Esophagus muscularis mucosa (tissue), 4 donors: Measurements from ENCODE around the gene C9orf43. TPM values are rescaled to one million over a fixed set of nuclear protein-coding genes. Genes with fewer than 3 reads are reported as not detected.

Experiments used
- DNase-seq: peaks from one replicate; pipeline ENCODE4 v3.0.0-alpha.2; 2017; ENCODE audit errors: extremely low spot score
- H3K27ac ChIP-seq, 4 donors: fragments of 200-600 bp; sonication (generic); replicated peaks in 1 of 4; 1 replicate in 3 of 4; 2 replicates in 1 of 4; pipeline ENCODE4 v1.5.1; 2016 to 2019; ENCODE audit warnings: mild to moderate bottlenecking in 1 of 4
- H3K27me3 ChIP-seq, 4 donors: fragments of 200-600 bp; sonication (generic); one replicate each; pipeline versions ENCODE4 v1.5.1 to v1.6.0; 2016 to 2019
- H3K36me3 ChIP-seq, 4 donors: fragments of 200-600 bp; sonication (generic); one replicate each; pipeline ENCODE4 v1.5.1; 2016 to 2019
- H3K4me1 ChIP-seq, 4 donors: fragments of 200-600 bp; sonication (generic); one replicate each; pipeline ENCODE4 v1.5.1; 2016 to 2019
- H3K4me3 ChIP-seq, 4 donors: fragments of 200-600 bp; sonication (generic); 1 replicate in 2 of 4; 2 replicates in 2 of 4; pipeline ENCODE4 v1.5.1; 2016 to 2019; ENCODE audit warnings: mild to moderate bottlenecking in 4 of 4, moderate library complexity in 1 of 4
- H3K9me3 ChIP-seq, 4 donors: fragments of 200-600 bp; sonication (generic); 1 replicate in 3 of 4; 2 replicates in 1 of 4; pipeline ENCODE4 v1.5.1; 2016 to 2019
- EP300 ChIP-seq: sonication (generic); formaldehyde crosslinking; IDR thresholded peaks from one replicate; pipeline ENCODE4 v1.6.1; 2017; ENCODE audit warnings: antibody characterized with exemption
- POLR2A ChIP-seq: fragments of 450-650 bp; IDR thresholded peaks from one replicate; pipeline ENCODE4 v1.6.1; 2017; ENCODE audit warnings: antibody characterized with exemption, moderate library complexity, mild to moderate bottlenecking, low read depth
- POLR2AphosphoS5 ChIP-seq, 2 donors: sonication (generic); formaldehyde crosslinking; IDR thresholded peaks; one replicate each; pipeline ENCODE4 v1.6.1; 2017; ENCODE audit warnings: antibody characterized with exemption in 2 of 2
- WGBS: methylation state at CpG from one replicate; pipeline ENCODE4 v1.1.5; 2018; 5-methylcytosine and 5-hydroxymethylcytosine counted together
- intact Hi-C: fragments of 100-400 bp; cut with DNase I; formaldehyde crosslinking; loops from one replicate; pipeline ENCODE4 v1.15.1; 2023
- total RNA-seq, 4 donors: library from RNA; depleted of rRNA; stranded (reverse); fragments of >200 nt; gene quantifications; one replicate each; pipeline versions ENCODE4 v1.1.0 to v1.2.1, GENCODE V29; 2016
- TF ChIP-seq, protein P1 (sequence below), 3 experiments: fragments of 200-600 bp in 2 of 3; fragments of 450-650 bp in 1 of 3; sonication (generic) in 2 of 3; IDR thresholded peaks; one replicate each; pipeline ENCODE4 v1.5.1; 2017 to 2019; ENCODE audit warnings: antibody characterized with exemption in 3 of 3, mild to moderate bottlenecking in 2 of 3, moderate library complexity in 1 of 3

Gene C9orf43
- total RNA-seq, 4 donors from 2014 or later: 0.17 to 1.8 TPM; not detected in 2

DNA sequence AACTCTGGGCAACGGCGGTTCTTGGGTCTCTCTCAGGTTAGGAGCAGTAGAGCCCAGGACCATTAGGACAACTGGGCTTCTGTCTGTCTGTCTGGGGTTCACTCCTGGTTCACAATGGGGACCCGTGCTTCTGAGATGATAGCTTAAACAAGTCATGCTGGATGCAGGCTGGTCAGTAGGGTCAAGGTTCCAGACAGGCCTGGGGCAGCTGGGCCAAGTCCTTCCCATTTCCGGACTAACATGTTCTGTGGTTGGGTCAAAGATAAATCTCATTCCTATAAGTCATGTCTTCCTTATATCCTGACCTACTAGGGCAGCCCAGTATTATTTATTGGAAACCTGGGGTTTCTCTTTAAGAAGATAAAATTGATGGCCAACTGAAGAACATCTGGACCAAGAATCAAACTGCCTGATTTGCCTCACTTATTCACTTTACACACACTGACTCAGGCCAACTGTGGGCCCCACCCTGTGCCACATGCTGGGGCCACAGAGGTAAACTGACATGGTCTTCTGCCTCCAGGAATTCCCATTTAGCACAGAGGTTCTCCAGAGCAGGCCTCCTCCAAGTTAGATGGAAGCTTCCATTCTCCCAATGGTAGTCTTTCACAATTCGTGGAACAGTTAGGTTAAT is 42.1 kb upstream of the C9orf43 start:
- WGBS: 90% methylated on average over 5 of the region's 5 CpGs
- intact Hi-C loops: no loop called here

DNA sequence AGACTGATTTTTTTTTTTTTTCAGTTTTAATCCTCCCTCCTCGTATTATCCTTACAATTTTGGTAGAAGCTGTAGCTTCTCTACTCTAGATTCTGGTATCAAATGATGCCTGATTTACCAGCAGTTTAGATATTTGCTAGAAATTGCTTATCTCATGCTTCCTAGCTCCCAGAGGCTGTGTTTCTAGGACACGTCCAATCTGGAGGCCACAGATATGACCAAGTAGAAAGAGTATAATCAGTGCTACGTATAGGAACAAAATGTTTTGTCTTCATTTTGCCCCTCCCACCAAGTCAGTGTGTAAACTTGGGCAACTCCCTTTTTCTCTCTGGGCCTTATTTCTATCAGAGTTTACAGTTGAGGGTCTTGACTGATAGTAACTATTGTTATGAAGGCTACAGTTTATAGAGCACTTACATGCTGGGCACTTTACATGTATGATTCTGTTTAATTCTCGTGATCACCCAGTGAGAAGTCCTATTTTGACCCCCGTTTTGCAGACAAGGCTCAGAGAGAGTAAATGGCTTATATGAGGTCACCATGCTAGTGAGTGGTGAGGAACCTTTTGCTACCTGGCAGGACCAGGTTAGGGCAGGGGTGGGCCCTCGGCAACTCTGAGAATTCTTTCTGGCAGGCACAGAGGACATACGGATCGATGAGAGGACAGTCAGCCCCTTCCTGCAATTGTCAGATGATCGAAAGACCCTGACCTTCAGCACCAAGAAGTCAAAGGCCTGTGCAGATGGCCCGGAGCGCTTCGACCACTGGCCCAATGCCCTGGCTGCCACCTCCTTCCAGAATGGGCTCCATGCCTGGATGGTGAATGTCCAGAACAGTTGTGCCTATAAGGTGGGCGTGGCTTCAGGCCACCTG is 41.3 kb upstream of the C9orf43 start:
- Histone ChIP-seq H3K27ac (no peak overlapping the region), H3K36me3 (peaks cover 11 to 18% (median 16%) of the 10 kb centered on the region in 4 donors), H3K9me3 (no peaks in the 10 kb centered on the region), H3K4me1 (no peaks in the 10 kb centered on the region), H3K27me3 (no peaks in the 10 kb centered on the region), H3K4me3 (no peak overlapping the region)
- TF ChIP-seq POLR2A (no peak), POLR2AphosphoS5 (IDR thresholded peaks at IDR 0.05) (no peak), EP300 (no peak)
- TF ChIP-seq, protein P1, sequence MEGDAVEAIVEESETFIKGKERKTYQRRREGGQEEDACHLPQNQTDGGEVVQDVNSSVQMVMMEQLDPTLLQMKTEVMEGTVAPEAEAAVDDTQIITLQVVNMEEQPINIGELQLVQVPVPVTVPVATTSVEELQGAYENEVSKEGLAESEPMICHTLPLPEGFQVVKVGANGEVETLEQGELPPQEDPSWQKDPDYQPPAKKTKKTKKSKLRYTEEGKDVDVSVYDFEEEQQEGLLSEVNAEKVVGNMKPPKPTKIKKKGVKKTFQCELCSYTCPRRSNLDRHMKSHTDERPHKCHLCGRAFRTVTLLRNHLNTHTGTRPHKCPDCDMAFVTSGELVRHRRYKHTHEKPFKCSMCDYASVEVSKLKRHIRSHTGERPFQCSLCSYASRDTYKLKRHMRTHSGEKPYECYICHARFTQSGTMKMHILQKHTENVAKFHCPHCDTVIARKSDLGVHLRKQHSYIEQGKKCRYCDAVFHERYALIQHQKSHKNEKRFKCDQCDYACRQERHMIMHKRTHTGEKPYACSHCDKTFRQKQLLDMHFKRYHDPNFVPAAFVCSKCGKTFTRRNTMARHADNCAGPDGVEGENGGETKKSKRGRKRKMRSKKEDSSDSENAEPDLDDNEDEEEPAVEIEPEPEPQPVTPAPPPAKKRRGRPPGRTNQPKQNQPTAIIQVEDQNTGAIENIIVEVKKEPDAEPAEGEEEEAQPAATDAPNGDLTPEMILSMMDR (IDR thresholded peaks at IDR 0.05): no peak
- intact Hi-C loops: no loop called here
- no peak for DNase-seq
- 76% methylated on average over 12 of the region's 13 CpGs for WGBS

More for the DNA sequence above, 42.1 kb upstream of the C9orf43 start:
- Histone ChIP-seq H3K9me3 (no peaks in the 10 kb centered on the region), H3K4me3 (no peak overlapping the region), H3K27me3 (no peaks in the 10 kb centered on the region), H3K27ac (no peak overlapping the region), H3K36me3 (peaks cover 4 to 10% (median 9%) of the 10 kb centered on the region in 4 donors), H3K4me1 (no peaks in the 10 kb centered on the region)
- TF ChIP-seq, protein P1 (IDR thresholded peaks at IDR 0.05): no peak
- TF ChIP-seq EP300: no peak
- no peak for DNase-seq

DNA sequence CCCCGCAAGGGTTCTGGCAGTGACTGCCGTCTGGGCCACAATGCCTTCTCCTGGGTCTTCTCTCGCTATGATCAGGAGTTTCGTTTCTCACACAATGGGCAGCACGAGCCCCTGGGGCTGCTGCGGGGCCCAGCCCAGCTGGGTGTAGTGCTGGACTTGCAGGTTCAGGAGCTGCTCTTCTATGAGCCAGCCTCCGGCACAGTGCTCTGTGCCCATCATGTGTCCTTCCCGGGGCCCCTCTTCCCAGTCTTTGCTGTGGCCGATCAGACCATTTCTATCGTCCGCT is 40.7 kb upstream of the C9orf43 start:
- Histone ChIP-seq H3K4me1 (no peaks in the 10 kb centered on the region), H3K27me3 (no peaks in the 10 kb centered on the region), H3K9me3 (no peaks in the 10 kb centered on the region), H3K4me3 (no peak overlapping the region), H3K36me3 (peaks cover 14 to 24% (median 20%) of the 10 kb centered on the region in 4 donors), H3K27ac (no peak overlapping the region)
- TF ChIP-seq POLR2A: no peak
- no peak for TF ChIP-seq EP300
- TF ChIP-seq, protein P1 (IDR thresholded peaks at IDR 0.05): no peak
- TF ChIP-seq POLR2AphosphoS5 (IDR thresholded peaks at IDR 0.05): no peak
- DNase-seq: no peak
- intact Hi-C loops: no loop called here
- 78% methylated on average over 11 of the region's 11 CpGs for WGBS

DNA sequence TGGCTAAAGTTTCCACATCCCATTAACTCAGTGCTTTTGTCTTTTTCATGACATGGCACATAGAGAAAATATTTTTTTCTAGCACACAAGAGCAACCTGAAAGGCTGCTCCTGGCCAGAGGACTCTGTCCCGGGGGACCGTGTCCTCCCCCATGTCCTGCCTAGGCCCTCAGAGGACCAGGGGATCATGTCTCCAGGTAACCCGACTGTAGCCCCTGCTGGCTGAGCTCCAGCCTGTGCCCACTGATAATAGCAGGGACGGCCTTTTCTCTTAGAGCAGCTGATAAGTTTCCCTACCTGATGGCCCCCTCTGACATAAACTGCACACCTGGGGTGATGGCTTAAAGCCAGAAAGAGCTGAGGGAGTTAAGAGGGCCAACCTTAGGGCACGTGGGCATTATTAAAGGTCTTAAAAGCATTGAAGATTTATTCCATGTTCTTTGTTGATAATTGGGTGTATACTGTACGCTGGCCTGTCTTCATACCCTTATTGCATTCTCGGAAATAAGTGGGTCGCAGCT is 39.7 kb upstream of the C9orf43 start:
- H3K27me3 ChIP-seq: no peaks in the 10 kb centered on the region
- no peaks in the 10 kb centered on the region for H3K9me3 ChIP-seq
- no peak for DNase-seq
- intact Hi-C loops: no loop called here
- 82% methylated on average over 7 of the region's 8 CpGs for WGBS
- TF ChIP-seq EP300 (no peak), POLR2A (no peak), POLR2AphosphoS5 (IDR thresholded peaks at IDR 0.05) (no peak)
- TF ChIP-seq, protein P1 (IDR thresholded peaks at IDR 0.05): no peak
- no peak overlapping the region for H3K27ac ChIP-seq
- peaks cover 14 to 30% (median 23%) of the 10 kb centered on the region in 4 donors for H3K36me3 ChIP-seq
- H3K4me1 ChIP-seq: peaks cover 5 to 11% (median 8%) of the 10 kb centered on the region in 4 donors
- no peak overlapping the region for H3K4me3 ChIP-seq
